ENCODE results near the gene HTATIP2.
A peak's percentile ranks its signal among the peaks of the same experiment; 100 is the strongest.
"Not testable (repeated sequence)": the region's sequence is repeated elsewhere in the genome, so short reads cannot be mapped to it uniquely, and the experiment has no call there.

Gene HTATIP2

DNA sequence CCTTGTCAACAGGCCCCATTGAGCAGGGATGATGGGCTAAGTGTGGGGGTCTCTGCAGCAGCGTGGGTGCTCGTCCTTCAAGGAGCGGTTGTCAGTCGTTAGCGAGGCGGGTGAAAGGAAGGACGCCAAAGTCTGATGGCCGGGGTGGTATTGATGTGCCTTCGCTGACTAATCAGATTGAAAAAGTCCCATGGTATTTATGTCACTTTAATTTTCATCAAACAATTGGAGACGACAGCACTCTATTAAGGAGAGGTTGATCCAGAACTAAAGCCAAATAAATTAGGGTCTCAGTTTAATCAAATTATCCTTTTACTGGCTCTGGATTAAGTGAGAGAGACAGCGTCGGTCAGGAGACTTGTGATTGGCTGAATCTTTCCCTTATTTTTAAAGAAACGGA, 9.6 kb downstream of the HTATIP2 start:
- DNase-seq: no peak

DNA sequence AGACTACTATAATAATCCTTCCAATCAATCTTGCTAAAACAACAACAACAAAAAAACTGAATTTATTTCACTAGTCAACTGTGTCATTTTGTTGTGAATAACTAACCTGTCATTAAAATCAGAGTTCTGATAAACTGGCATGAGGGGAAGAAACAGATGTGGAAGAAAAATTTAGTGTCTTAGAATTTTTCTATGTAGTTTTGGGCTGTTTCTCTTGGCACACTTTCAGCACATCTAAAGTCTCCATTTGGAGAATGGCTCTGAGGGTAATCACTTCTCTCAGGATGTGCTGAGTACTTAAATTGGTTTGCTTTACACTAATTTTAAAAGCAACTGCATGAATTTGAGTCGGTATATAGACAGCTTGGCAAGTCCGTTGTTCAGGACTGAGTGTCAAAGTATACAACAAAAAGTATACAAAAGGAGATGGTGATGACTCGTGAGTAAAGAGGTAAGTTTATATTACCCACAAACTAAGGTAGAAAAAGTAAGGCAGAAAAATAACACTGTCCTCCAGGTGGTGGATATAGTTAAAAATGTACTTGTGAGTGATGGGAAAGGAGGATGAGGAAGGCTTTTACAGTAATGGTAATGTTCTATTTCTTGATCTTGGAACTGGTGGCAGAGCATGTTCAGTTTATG, 10.2 kb downstream of the HTATIP2 start:
- DNase-seq: no peak

- DNase-seq: no peak
These were observed 11.3 kb downstream of the HTATIP2 start for GRCh38 chr11:20374741-20375300.

DNA sequence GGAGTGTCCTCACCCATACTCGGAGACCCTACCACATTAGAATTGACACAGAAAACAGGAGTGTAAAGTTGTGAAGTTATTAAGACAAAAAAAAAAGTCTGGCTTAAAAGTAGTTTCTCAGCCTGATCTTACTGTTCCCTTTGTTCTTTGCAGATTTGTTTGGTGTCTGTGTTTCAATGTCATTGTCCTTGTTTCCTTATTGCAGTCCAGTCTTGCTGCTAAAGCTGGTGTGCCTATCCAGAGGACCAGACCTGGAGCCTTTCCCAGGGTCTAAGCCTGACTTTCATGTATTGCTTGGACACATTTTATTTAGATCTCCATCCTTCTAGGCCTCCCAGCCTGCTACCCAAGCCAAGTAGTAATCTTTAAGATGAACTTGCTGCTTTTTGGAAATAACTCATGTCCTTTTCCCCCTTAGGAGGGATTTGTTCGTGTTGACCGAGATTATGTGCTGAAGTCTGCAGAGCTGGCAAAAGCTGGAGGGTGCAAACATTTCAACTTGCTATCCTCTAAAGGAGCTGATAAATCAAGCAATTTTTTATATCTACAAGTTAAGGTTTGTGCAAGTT, 12.7 kb downstream of the HTATIP2 start:
- DNase-seq: no peak

GRCh38 chr11:20385996-20386395, 22.5 kb downstream of the HTATIP2 start:
- DNase-seq: not testable (repeated sequence)

GRCh38 chr11:20387261-20388095, 24.0 kb downstream of the HTATIP2 start, which contains the start of gene PRMT3:
PRMT3 (plus strand) TSS chr11:20387716; CDS start chr11:20387747, 31 bp downstream.
- DNase-seq: peak; percentile 85 to 98

GRCh38 chr11:20388096-20389055, 24.9 kb downstream of the HTATIP2 start:
- DNase-seq: peak; percentile 38 to 47

- DNase-seq: peak; percentile 49 to 71
These were observed 33.8 kb downstream of the HTATIP2 start for GRCh38 chr11:20397281-20397680.

- no peak for DNase-seq
These were observed 36.0 kb downstream of the HTATIP2 start for GRCh38 chr11:20399498-20399897.

DNA sequence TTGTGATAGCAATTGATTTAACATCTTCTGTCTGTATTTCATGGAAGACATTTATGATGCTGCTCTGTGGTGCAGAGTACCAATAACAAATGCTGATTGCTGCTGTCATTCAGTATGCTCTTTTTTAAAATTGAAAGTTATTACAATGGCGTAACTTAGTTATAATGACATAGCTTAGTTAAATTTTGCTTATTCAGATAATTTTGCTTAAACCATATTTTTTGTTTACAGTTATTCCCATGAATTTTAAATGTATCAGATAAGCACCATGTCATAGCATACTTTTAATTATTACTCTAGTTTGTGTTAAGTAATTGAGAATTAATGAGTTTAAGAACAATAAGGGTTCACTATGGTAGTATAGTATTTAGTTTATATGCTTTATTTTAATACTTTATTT, 39.5 kb downstream of the HTATIP2 start:
- no peak for DNase-seq

GRCh38 chr11:20406484-20406883, 43.0 kb downstream of the HTATIP2 start:
- no peak for DNase-seq

GRCh38 chr11:20407344-20407743, 43.8 kb downstream of the HTATIP2 start:
- no peak for DNase-seq

DNA sequence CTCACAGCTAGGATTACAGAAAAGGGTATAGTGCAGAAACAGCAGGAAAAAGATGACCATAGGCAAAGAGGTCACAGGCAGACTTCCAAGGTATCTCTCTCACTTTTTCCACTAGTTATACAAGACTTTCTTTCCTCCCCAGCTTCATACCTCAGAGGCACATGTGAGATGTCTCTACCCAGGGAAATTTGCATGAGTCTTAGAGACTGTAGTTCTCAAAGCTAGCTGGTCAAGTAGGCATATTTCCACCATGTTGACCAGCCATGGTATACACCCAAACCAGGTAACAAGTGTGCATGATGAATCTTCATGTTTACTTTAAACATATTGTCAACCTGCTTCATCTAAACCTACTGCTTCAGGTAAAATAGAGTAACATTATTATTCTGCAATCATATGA, 51.9 kb downstream of the HTATIP2 start:
- DNase-seq: no peak

GRCh38 chr11:20417771-20418170, 54.3 kb downstream of the HTATIP2 start:
- DNase-seq: no peak

- DNase-seq: no peak
These were observed 58.4 kb downstream of the HTATIP2 start for GRCh38 chr11:20421946-20422345.

DNA sequence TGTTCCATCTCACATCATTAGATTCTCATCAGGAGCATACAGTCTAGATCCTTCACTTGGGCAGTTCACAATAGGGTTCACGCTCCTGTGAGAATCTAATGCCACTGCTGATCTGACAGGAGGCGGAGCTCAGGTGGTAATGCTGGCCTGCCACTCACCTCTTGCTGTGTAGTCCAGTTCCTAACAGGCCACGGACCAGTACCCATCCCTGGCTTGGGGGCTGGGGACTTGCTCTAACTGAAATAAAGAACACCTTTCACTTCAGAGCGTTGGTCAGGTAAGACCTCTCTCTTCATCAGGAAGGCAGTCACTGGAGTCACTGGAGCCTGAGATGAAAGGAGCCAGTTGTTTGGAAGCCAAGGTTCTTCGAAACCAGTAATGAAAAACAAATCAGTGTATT, 65.7 kb downstream of the HTATIP2 start:
- no peak for DNase-seq

Measured in NCI-H526 (cell line).